ENCODE results near the gene SLC22A31.

DNA sequence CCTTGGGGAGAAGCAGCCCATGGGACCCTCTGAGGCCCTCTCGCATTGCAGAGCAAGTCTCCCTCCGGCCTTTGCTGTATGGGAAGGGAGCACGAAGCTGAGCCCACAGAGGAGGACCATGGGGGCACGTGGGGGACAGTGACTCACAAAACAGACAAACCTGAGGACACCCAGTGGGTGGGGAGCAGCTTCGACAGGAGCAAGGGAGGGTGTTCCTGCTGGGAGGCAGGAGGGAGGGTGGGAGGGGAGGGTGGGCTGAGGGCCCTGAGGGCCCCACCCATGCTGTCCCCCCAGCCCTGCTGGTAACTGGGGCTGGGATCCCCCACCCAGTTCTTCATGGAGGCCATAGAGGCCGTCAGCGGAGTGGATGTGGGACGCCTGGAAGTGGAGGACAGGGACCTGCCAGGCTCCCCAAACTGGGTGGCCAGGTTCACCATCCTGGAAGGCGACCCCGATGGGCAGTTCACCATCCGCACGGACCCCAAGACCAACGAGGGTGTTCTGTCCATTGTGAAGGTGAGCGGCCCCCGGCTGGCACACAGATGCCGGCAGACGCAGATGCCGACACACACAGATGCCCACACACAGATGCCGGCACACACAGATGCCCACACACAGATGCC, 12.5 kb downstream of the SLC22A31 start:
- TF ChIP-seq POLR2A (IDR thresholded peaks at IDR 0.05; ENCODE audit: low read depth, low read length): no peak
- no peak for TF ChIP-seq TAF1 (IDR thresholded peaks at IDR 0.05; ENCODE audit: borderline replicate concordance, low read depth, low read length)

Data from GM12892 (cell line).